ENCODE data around the gene NIM1K.

DNA sequence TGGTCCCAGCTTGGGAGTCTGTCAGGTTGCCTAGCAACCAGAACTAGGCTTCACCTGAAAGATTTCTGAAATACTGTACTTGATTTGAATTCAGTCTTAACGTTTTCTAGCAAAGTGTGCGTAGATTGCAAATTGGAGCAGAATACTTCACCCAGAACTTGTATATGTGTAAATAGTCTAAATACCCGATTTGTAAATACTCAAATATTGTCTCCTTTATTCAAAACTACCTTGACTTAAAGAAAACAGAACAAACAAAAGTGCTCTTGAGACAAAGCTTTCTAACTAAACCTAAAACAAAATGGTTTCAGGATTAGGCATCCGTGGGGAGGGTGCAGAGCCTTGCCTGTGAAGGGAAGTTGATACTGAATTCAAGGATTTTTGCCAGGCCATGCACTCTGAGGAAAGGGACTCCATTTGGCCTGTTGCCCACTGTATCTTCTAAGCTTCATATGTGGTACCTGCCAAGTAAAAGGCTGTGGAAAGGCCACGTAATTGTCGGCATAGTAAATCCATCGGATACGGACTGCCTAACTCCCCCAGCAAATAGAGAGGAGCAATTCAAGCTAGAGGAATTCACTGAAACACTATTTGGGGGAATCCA lies 121.9 kb downstream of the NIM1K start:
- TF ChIP-seq, protein P1, sequence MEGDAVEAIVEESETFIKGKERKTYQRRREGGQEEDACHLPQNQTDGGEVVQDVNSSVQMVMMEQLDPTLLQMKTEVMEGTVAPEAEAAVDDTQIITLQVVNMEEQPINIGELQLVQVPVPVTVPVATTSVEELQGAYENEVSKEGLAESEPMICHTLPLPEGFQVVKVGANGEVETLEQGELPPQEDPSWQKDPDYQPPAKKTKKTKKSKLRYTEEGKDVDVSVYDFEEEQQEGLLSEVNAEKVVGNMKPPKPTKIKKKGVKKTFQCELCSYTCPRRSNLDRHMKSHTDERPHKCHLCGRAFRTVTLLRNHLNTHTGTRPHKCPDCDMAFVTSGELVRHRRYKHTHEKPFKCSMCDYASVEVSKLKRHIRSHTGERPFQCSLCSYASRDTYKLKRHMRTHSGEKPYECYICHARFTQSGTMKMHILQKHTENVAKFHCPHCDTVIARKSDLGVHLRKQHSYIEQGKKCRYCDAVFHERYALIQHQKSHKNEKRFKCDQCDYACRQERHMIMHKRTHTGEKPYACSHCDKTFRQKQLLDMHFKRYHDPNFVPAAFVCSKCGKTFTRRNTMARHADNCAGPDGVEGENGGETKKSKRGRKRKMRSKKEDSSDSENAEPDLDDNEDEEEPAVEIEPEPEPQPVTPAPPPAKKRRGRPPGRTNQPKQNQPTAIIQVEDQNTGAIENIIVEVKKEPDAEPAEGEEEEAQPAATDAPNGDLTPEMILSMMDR (IDR thresholded peaks at IDR 0.05; ENCODE audit: insufficient read depth, low read depth, low read length) = no peak
- no peak for TF ChIP-seq EZH2 (IDR thresholded peaks at IDR 0.05; ENCODE audit: insufficient read depth, low read length)

Measured in astrocyte (in vitro differentiated cells and primary cell).